ENCODE measurements around the gene RALY.

The RALY gene

GRCh38 chr20:33986560-33987216 is 7.0 kb upstream of the RALY start:
- Histone ChIP-seq H3K9ac (ENCODE audit: low read length) (no peak overlapping the region), H3K27ac (ENCODE audit: low read length) (no peak overlapping the region), H3K4me3 (ENCODE audit: low read length) (no peak overlapping the region), H3K9me3 (ENCODE audit: control insufficient read depth, low read depth, low read length) (no peaks in the 10 kb centered on the region), H3K4me1 (ENCODE audit: control insufficient read depth, low read depth, low read length) (peaks cover 2% of the 10 kb centered on the region), H3K27me3 (ENCODE audit: control insufficient read depth, insufficient read depth, low read length) (no peaks in the 10 kb centered on the region), H3K36me3 (ENCODE audit: control insufficient read depth, low read depth, low read length) (no peaks in the 10 kb centered on the region)

DNA sequence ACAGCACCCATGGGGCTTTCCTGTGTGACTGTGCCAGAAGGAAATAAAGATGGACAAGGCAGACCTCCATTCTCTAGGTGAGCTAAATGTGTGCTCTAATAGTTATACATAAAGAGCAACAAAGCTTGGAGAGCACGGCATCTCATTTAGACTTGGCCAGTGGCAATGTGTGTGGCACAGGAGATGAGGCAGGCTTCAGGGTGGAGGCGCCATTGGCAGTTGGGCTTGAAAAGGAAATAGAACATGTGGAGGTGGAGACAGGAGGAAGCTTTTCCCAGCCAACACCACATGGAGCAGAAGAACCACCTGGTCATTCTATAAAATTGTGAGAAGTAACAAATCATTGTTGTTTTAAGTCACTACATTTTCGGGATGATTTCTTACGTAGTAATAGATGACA is 3.6 kb upstream of the RALY start:
- Histone ChIP-seq H3K9ac (ENCODE audit: low read length) (no peak overlapping the region), H3K27ac (ENCODE audit: low read length) (no peak overlapping the region), H3K27me3 (ENCODE audit: control insufficient read depth, insufficient read depth, low read length) (no peaks in the 10 kb centered on the region), H3K9me3 (ENCODE audit: control insufficient read depth, low read depth, low read length) (no peaks in the 10 kb centered on the region), H3K4me1 (ENCODE audit: control insufficient read depth, low read depth, low read length) (peaks cover 7% of the 10 kb centered on the region), H3K36me3 (ENCODE audit: control insufficient read depth, low read depth, low read length) (no peaks in the 10 kb centered on the region), H3K4me3 (ENCODE audit: low read length) (no peak overlapping the region)

DNA sequence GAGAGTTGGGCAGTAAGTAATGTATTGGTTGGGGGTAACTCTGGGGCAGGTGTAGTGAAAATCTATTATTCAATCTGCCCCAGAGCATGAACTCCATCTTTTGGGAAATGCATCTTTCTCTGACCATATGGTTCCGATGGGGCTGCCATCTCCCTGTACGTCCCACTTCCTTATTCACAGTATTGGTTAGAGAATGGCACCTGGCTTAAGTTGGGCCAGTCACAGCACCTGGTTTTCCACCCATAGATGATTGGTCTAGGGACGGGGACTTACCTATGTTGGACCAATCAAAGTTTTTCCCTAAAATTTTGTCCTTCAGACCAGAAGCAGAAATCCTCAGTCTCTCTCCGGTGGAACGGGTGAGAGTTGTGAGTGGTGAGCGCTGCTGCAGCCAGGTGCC is 2.2 kb upstream of the RALY start:
- Histone ChIP-seq H3K27ac (ENCODE audit: low read length) (no peak overlapping the region), H3K36me3 (ENCODE audit: control insufficient read depth, low read depth, low read length) (no peaks in the 10 kb centered on the region), H3K4me1 (ENCODE audit: control insufficient read depth, low read depth, low read length) (peaks cover 13% of the 10 kb centered on the region), H3K9me3 (ENCODE audit: control insufficient read depth, low read depth, low read length) (no peaks in the 10 kb centered on the region), H3K27me3 (ENCODE audit: control insufficient read depth, insufficient read depth, low read length) (no peaks in the 10 kb centered on the region), H3K4me3 (ENCODE audit: low read length) (peak overlapping the region; percentile 76), H3K9ac (ENCODE audit: low read length) (no peak overlapping the region)

DNA sequence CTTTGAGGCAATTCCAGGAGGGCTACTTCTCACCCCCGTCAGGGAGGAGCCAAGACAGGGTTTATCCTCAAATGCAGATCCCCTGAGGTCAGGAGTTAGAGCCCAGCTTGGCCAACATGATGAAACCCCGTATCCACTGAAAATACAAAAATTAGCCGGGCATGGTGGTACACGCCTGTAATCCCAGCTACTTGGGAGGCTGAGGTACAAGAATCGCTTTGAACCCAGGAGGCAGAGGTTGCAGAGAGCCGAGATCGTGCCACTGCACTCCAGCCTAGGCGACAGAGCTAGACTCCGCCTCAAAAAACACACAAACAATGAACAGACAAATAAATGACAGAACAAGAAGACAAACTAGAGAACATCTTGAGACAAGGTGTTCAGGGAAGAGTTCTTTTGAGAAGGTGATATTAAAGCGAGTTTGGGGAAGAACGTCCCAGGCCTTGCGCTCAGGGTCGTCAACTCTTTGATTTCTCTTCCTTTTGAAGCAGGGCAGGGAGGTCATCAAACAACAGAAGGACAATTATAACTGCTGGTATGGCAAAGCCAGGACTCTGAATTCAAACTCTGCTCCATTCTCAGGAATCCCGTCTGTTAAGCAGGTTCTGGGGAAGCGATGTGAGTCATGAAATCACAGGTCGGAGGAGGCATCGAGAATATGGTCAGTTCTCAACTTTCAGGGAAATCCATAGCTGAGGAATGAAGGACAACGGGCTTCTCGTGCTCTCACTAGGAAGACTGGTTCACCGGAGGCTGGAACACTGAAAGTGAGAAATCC is 1.4 kb upstream of the RALY start:
- Histone ChIP-seq H3K9me3 (ENCODE audit: control insufficient read depth, low read depth, low read length) (no peaks in the 10 kb centered on the region), H3K4me1 (ENCODE audit: control insufficient read depth, low read depth, low read length) (peaks cover 13% of the 10 kb centered on the region), H3K27me3 (ENCODE audit: control insufficient read depth, insufficient read depth, low read length) (no peaks in the 10 kb centered on the region), H3K9ac (ENCODE audit: low read length) (peak overlapping the region; percentile 81), H3K27ac (ENCODE audit: low read length) (peak overlapping the region; percentile 71), H3K4me3 (ENCODE audit: low read length) (peak overlapping the region; percentile 76), H3K36me3 (ENCODE audit: control insufficient read depth, low read depth, low read length) (no peaks in the 10 kb centered on the region)

DNA sequence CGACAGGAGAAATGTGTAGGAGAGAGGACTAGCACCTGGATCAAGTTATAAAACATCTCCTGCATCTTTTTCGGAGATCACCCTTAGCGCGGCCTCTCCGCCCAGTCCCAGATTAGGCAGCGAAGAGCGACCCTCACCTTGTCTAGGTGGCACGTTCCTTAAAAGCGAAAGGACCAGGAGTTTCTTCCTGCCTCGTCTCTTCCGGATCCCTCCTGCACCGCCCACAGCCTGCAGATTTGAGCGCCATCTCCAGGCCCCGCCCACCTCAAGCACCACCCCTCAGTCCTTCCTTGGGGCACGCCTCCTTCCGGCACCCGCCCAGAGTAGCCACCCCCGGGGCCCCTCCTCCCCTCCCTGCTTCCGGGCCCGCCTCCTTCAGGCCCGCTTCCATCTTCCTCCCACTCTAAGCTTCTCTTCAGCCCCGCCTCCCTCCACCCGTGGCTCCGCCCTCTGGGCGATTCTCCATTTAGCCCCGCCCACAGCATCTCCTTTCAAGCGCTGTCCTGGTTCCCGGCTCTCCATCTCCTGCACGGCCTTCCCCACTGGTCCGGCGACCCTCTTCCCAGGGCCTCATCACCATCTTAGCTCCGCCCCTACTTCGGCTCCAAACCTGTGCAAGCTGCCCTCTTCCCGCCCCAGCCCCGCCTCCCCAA is 662 bp upstream of the RALY start:
- H3K27me3 ChIP-seq (ENCODE audit: control insufficient read depth, insufficient read depth, low read length): no peaks in the 10 kb centered on the region
- H3K4me3 ChIP-seq (ENCODE audit: low read length): peak overlapping the region; percentile 88
- peaks cover 13% of the 10 kb centered on the region for H3K4me1 ChIP-seq (ENCODE audit: control insufficient read depth, low read depth, low read length)
- peak overlapping the region; percentile 71 for H3K27ac ChIP-seq (ENCODE audit: low read length)
- no peaks in the 10 kb centered on the region for H3K36me3 ChIP-seq (ENCODE audit: control insufficient read depth, low read depth, low read length)
- peak overlapping the region; percentile 88 for H3K9ac ChIP-seq (ENCODE audit: low read length)
- no peaks in the 10 kb centered on the region for H3K9me3 ChIP-seq (ENCODE audit: control insufficient read depth, low read depth, low read length)

DNA sequence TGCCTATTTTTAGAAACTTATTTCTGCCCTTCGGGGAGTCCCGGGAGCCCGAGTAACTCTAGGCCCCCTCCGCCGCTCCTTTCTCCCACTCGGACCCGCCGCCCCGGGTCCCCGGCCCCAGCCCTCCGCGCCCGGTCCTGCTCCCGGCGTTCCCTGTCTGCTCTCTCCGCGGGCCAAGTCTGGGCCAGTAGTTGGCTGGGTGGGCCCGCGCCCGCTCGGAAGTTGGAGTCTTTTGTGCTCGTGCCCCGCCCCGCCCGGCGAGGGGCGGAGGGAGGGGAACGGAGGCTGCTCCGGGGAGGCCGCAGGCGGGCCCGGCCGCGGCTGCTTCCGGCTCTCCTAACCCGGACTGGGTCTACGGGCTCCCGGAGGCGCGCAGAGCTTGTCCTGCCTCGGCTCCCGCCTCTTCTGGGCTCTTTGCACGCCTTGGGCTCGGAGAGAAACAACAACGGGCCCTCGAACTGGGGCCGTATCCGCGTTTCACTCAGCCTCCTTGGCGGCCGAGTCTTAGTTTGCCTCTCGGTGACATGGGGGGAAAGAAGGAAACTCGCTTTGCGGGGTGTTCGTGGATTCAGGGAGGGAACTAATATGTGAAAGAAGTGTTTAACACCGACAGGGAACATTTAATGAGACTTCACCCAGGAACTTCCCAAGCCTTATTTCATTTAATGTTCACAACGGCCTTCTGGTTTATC is 657 bp downstream of the RALY start:
- no peaks in the 10 kb centered on the region for H3K36me3 ChIP-seq (ENCODE audit: control insufficient read depth, low read depth, low read length)
- peak overlapping the region; percentile 27 for H3K27ac ChIP-seq (ENCODE audit: low read length)
- H3K4me3 ChIP-seq (ENCODE audit: low read length): peak overlapping the region; percentile 88
- H3K27me3 ChIP-seq (ENCODE audit: control insufficient read depth, insufficient read depth, low read length): no peaks in the 10 kb centered on the region
- peak overlapping the region; percentile 88 for H3K9ac ChIP-seq (ENCODE audit: low read length)
- no peaks in the 10 kb centered on the region for H3K9me3 ChIP-seq (ENCODE audit: control insufficient read depth, low read depth, low read length)
- H3K4me1 ChIP-seq (ENCODE audit: control insufficient read depth, low read depth, low read length): peaks cover 16% of the 10 kb centered on the region

GRCh38 chr20:33995053-33995831 is 1.5 kb downstream of the RALY start:
- Histone ChIP-seq H3K9me3 (ENCODE audit: control insufficient read depth, low read depth, low read length) (no peaks in the 10 kb centered on the region), H3K4me1 (ENCODE audit: control insufficient read depth, low read depth, low read length) (peaks cover 22% of the 10 kb centered on the region), H3K4me3 (ENCODE audit: low read length) (peak overlapping the region; percentile 88), H3K9ac (ENCODE audit: low read length) (peak overlapping the region; percentile 88), H3K27me3 (ENCODE audit: control insufficient read depth, insufficient read depth, low read length) (no peaks in the 10 kb centered on the region), H3K36me3 (ENCODE audit: control insufficient read depth, low read depth, low read length) (no peaks in the 10 kb centered on the region), H3K27ac (ENCODE audit: low read length) (no peak overlapping the region)

DNA sequence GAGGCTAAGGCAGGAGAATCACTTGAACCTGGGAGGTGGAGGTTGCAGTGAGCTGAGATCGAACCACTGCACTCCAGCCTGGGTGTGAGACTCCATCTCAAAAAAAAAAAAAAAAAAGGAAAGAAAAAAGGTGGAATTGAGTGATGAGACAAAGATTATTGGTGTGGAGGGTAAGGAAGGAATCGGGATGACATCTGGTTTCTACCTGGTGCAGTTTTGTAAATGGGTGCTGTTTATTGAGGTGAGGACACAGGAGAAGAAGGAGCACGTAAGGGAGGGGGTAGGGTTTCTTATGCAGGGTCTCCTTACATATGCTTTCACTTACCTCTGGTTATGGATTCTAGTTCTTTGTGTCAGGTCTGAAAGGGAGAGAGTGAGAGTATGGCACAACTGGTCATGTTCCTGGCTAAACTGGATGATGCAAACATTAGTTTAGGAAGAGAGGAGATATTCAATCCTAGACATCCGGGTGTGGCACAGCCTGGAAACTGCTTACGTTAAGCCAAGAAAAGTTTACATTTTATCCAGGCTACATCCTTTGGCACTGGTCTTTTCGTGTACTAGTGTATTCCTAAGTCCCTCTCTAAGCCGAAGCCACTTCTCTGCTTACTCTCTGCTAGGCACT is 5.4 kb downstream of the RALY start:
- Histone ChIP-seq H3K9ac (ENCODE audit: low read length) (no peak overlapping the region), H3K4me1 (ENCODE audit: control insufficient read depth, low read depth, low read length) (peaks cover 20% of the 10 kb centered on the region), H3K4me3 (ENCODE audit: low read length) (no peak overlapping the region), H3K9me3 (ENCODE audit: control insufficient read depth, low read depth, low read length) (no peaks in the 10 kb centered on the region), H3K27me3 (ENCODE audit: control insufficient read depth, insufficient read depth, low read length) (no peaks in the 10 kb centered on the region), H3K36me3 (ENCODE audit: control insufficient read depth, low read depth, low read length) (no peaks in the 10 kb centered on the region), H3K27ac (ENCODE audit: low read length) (no peak overlapping the region)

GRCh38 chr20:34001378-34001777 is 7.7 kb downstream of the RALY start:
- no peak overlapping the region for H3K27ac ChIP-seq (ENCODE audit: low read length)
- H3K9ac ChIP-seq (ENCODE audit: low read length): no peak overlapping the region
- H3K27me3 ChIP-seq (ENCODE audit: control insufficient read depth, insufficient read depth, low read length): no peaks in the 10 kb centered on the region
- H3K4me1 ChIP-seq (ENCODE audit: control insufficient read depth, low read depth, low read length): peaks cover 16% of the 10 kb centered on the region
- H3K36me3 ChIP-seq (ENCODE audit: control insufficient read depth, low read depth, low read length): no peaks in the 10 kb centered on the region
- H3K9me3 ChIP-seq (ENCODE audit: control insufficient read depth, low read depth, low read length): no peaks in the 10 kb centered on the region
- no peak overlapping the region for H3K4me3 ChIP-seq (ENCODE audit: low read length)

GRCh38 chr20:34004227-34004626 is 10.5 kb downstream of the RALY start:
- Histone ChIP-seq H3K4me1 (ENCODE audit: control insufficient read depth, low read depth, low read length) (peaks cover 20% of the 10 kb centered on the region), H3K27me3 (ENCODE audit: control insufficient read depth, insufficient read depth, low read length) (no peaks in the 10 kb centered on the region), H3K36me3 (ENCODE audit: control insufficient read depth, low read depth, low read length) (no peaks in the 10 kb centered on the region), H3K9me3 (ENCODE audit: control insufficient read depth, low read depth, low read length) (no peaks in the 10 kb centered on the region), H3K4me3 (ENCODE audit: low read length) (no peak overlapping the region), H3K27ac (ENCODE audit: low read length) (no peak overlapping the region), H3K9ac (ENCODE audit: low read length) (no peak overlapping the region)

Measured in iPS-18a (cell line).